H1 (cell line): ENCODE measurements around the gene IL19. TPM values are rescaled to one million over a fixed set of nuclear protein-coding genes. Genes with fewer than 3 reads are reported as not detected.

Experiments used
- CBX8 ChIP-seq: fragments of 300-800, 300-1000 bp; sonication (generic); IDR thresholded peaks from 2 replicates; pipeline ENCODE4 v1.7.1; 2016; ENCODE audit warnings: low read depth, low read length, borderline replicate concordance
- CEBPB ChIP-seq: IDR thresholded peaks from 2 replicates; pipeline ENCODE4 v1.6.1; 2012; ENCODE audit warnings: low read depth, low read length
- KDM4A ChIP-seq: IDR thresholded peaks from one replicate; pipeline ENCODE4 v1.7.1; 2012; ENCODE audit warnings: low read depth, mild to moderate bottlenecking, moderate library complexity, low read length, inconsistent platforms; ENCODE audit not compliant: severe bottlenecking
- RAD21 ChIP-seq, 2 experiments: IDR thresholded peaks in 1 of 2; conservative IDR thresholded peaks in 1 of 2; 2 replicates each; pipeline ENCODE4 v1.6.1; 2011; ENCODE audit warnings: low read depth in 2 of 2, low read length in 2 of 2, improper control_type of control experiment in 1 of 2, inconsistent platforms in 1 of 2, mild to moderate bottlenecking in 1 of 2, moderate library complexity in 1 of 2
- ZNF274 ChIP-seq: IDR thresholded peaks from 2 replicates; pipeline ENCODE4 v1.7.0; 2012; ENCODE audit warnings: low read length, borderline replicate concordance; ENCODE audit errors: extremely low read depth
- polyA plus RNA-seq, 7 experiments: library from polyadenylated mRNA; depleted of rRNA in 3 of 7; stranded (reverse) in 5 of 7; unstranded in 2 of 7; fragments of >200 nt in 5 of 7; fragments of 200-250 nt in 2 of 7; gene quantifications; 1 replicate in 5 of 7; 2 replicates in 1 of 7; 4 replicates in 1 of 7; pipeline versions ENCODE4 v1.2.1 to v1.2.3, GENCODE V29; 2011 to 2013; ENCODE audit warnings: missing spikeins in 2 of 7, mixed read lengths in 2 of 7
- total RNA-seq: library from RNA; stranded (reverse); fragmentation: NEBNext Ultra II Directional; extraction: Animal tissue kit (Norgen Biotek cat#: 25700); gene quantifications from 2 replicates; pipeline ENCODE4 v1.2.1, GENCODE V29; 2021

Gene IL19
- total and polyA plus RNA-seq, 2 of the 8 experiments (the other 6 are each of a cell fraction or from before 2014, with no cell fraction given) = not detected

GRCh38 chr1:206753141-206753540, 17.4 kb upstream of the IL19 start (continued):
- no peak for TF ChIP-seq ZNF274
- TF ChIP-seq CEBPB = no peak
- TF ChIP-seq CBX8 = no peak
- no peak for TF ChIP-seq RAD21 (IDR thresholded peaks at IDR 0.05 in 1 of 2, conservative IDR thresholded peaks at IDR 0.05 in 1 of 2; ENCODE audit: low read depth in 2 of 2, low read length in 2 of 2)
- TF ChIP-seq KDM4A = no peak
